ENCODE measurements around the gene LAMTOR2.

LAMTOR2 gene

GRCh38 chr1:156106624-156107488, 52.3 kb downstream of the LAMTOR2 start:
- TF ChIP-seq CTCF (IDR thresholded peaks at IDR 0.05; ENCODE audit: insufficient read depth, low read length, missing control alignments): no peak
- POLR2A ChIA-PET: interaction anchor here (0.7 to 5.9 kb wide), 8 partner anchors 8 to 24 kb away, joined by 3 to 62 read pairs (median 4); partner anchors contain the start of gene LMNA
- CTCF ChIA-PET: interaction anchor here (1.6 to 29.5 kb wide), 3 partner anchors 13 to 118 kb away, joined by 7 to 1837 read pairs (median 147); partner anchors contain the start of genes LMNA and SEMA4A
- peak overlapping the region; percentile 16; the same call in 1 of the 2 replicates for H3K4me3 ChIP-seq (ENCODE audit: low read depth, low read length)
- no peak for DNase-seq (ENCODE audit: low read depth, low spot score)

GRCh38 chr1:156108057-156108456, 53.5 kb downstream of the LAMTOR2 start:
- no peak for TF ChIP-seq CTCF (IDR thresholded peaks at IDR 0.05; ENCODE audit: insufficient read depth, low read length, missing control alignments)
- CTCF ChIA-PET: interaction anchor here (1.9 to 29.5 kb wide), 3 partner anchors 9 to 26 kb away, joined by 4 to 1837 read pairs (median 147); partner anchors contain the start of genes LMNA and SEMA4A
- POLR2A ChIA-PET: interaction anchor here (0.6 to 1.4 kb wide), 3 partner anchors 8 to 25 kb away, joined by 3 to 4 read pairs (median 4); no protein-coding TSS in a partner anchor
- DNase-seq (ENCODE audit: low read depth, low spot score): no peak
- no peak overlapping the region for H3K4me3 ChIP-seq (ENCODE audit: low read depth, low read length)

All from AG04449 (cell line).